Fibroblast of villous mesenchyme (primary cell): ENCODE data around the gene YTHDC2. TPM values are rescaled to one million over a fixed set of nuclear protein-coding genes. Genes with fewer than 3 reads are reported as not detected.

ENCODE experiments used
- DNase-seq: peaks from one replicate; pipeline ENCODE4 v3.0.0-alpha.2; 2010; ENCODE audit warnings: low read depth
- H3K4me3 ChIP-seq: 2 replicates; pipeline ENCODE4 v1.5.1; 2011; ENCODE audit warnings: low read depth, mild to moderate bottlenecking, low read length
- CTCF ChIP-seq: IDR thresholded peaks from 2 replicates; pipeline ENCODE4 v1.5.1; 2012; ENCODE audit warnings: low read depth, mild to moderate bottlenecking, low read length; ENCODE audit not compliant: insufficient read depth
- total RNA-seq: library from RNA; depleted of rRNA; stranded (reverse); fragments of >200 nt; gene quantifications from 2 replicates; pipeline ENCODE4 v1.2.3, GENCODE V29; 2012

YTHDC2 gene
- total RNA-seq, 1 donor = 31.1 TPM

- no peak for TF ChIP-seq CTCF
- H3K4me3 ChIP-seq = no peak overlapping the region
- DNase-seq = no peak
Observed at GRCh38 chr5:113518884-113519283, 5.4 kb downstream of the YTHDC2 start.

DNA sequence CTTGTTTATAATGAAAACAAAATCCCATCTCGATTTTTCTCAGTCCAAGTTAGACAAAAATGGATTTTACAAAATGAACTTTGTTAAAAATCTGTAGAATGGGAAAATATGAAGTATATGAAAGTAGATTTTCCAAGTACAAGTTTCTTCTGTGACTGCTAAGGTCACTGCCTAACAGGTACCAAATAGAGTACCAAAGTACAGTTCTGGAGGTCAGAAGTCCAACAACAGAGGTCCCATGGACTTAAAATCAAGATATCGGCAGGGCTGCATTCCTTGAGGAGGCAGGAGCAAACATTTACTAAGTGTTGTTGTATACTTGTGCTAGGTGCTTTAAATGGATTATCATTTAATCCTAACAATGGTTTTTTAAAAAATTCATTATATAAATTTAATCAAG is 5.9 kb downstream of the YTHDC2 start:
- no peak for DNase-seq
- H3K4me3 ChIP-seq = no peak overlapping the region
- TF ChIP-seq CTCF = no peak

GRCh38 chr5:113520429-113520828 is 6.9 kb downstream of the YTHDC2 start:
- no peak overlapping the region for H3K4me3 ChIP-seq
- DNase-seq = no peak
- TF ChIP-seq CTCF = no peak

- no peak for TF ChIP-seq CTCF
- DNase-seq = no peak
- no peak overlapping the region for H3K4me3 ChIP-seq
Observed at GRCh38 chr5:113520899-113521298, 7.4 kb downstream of the YTHDC2 start.

GRCh38 chr5:113523168-113523567 is 9.7 kb downstream of the YTHDC2 start:
- DNase-seq = no peak
- TF ChIP-seq CTCF = no peak
- H3K4me3 ChIP-seq = no peak overlapping the region

- DNase-seq = no peak
- no peak overlapping the region for H3K4me3 ChIP-seq
- no peak for TF ChIP-seq CTCF
Observed at GRCh38 chr5:113524927-113525326, 11.4 kb downstream of the YTHDC2 start.

GRCh38 chr5:113526421-113526820 is 12.9 kb downstream of the YTHDC2 start:
- H3K4me3 ChIP-seq = no peak overlapping the region
- no peak for DNase-seq
- no peak for TF ChIP-seq CTCF
